Coronary artery (tissue), 2 donors: ENCODE results near the gene ZNF213.

Source experiments
- DNase-seq: peaks from one replicate; pipeline ENCODE4 v3.0.0-alpha.2; 2017; ENCODE audit warnings: low spot score
- H3K27ac ChIP-seq, 2 donors: fragments of 200-600 bp; sonication (generic); one replicate each; pipeline ENCODE4 v1.5.1; 2016 to 2019
- H3K4me3 ChIP-seq: fragments of 200-600 bp; sonication (generic); 2 replicates; pipeline ENCODE4 v1.5.1; 2016; ENCODE audit warnings: mild to moderate bottlenecking, moderate library complexity
- CTCF ChIP-seq: fragments of 200-600 bp; sonication (generic); IDR thresholded peaks from one replicate; pipeline ENCODE4 v1.5.1; 2019; ENCODE audit warnings: antibody characterized with exemption

Gene ZNF213

GRCh38 chr16:3187798-3188674 is 53.2 kb downstream of the ZNF213 start, which contains the start of gene OR1F1:
Gene OR1F1, plus strand, starts transcription at chr16:3188204.
- no peak within 1 kb of the TSS for H3K27ac ChIP-seq
- H3K4me3 ChIP-seq: peak within 1 kb of the TSS; percentile 55
- no peak for DNase-seq

GRCh38 chr16:3188675-3188924 is 53.8 kb downstream of the ZNF213 start:
- Histone ChIP-seq H3K27ac (no peak overlapping the region), H3K4me3 (peak overlapping the region; percentile 55)
- no peak for TF ChIP-seq CTCF
- no peak for DNase-seq

More at GRCh38 chr16:3187798-3188674, 53.2 kb downstream of the ZNF213 start, which contains the start of gene OR1F1:
- no peak for TF ChIP-seq CTCF

- Histone ChIP-seq H3K4me3 (peak overlapping the region; percentile 55), H3K27ac (no peak overlapping the region)
- no peak for DNase-seq
- TF ChIP-seq CTCF: no peak
Observed at GRCh38 chr16:3188925-3189825, 54.3 kb downstream of the ZNF213 start.

GRCh38 chr16:3189869-3190268 is 55.0 kb downstream of the ZNF213 start:
- H3K4me3 ChIP-seq: no peak overlapping the region
- DNase-seq: no peak
- no peak overlapping the region for H3K27ac ChIP-seq
- no peak for TF ChIP-seq CTCF

GRCh38 chr16:3190949-3191353 is 56.1 kb downstream of the ZNF213 start:
- Histone ChIP-seq H3K27ac (no peak overlapping the region), H3K4me3 (no peak overlapping the region)
- no peak for TF ChIP-seq CTCF
- no peak for DNase-seq
